HCT116 (cell line): Measurements from ENCODE around the gene CSNK1G2. TPM values are rescaled to one million over a fixed set of nuclear protein-coding genes. Genes with fewer than 3 reads are reported as not detected.

Experiments used
- ATAC-seq: fragments of 200-7000 bp; cut with Tn5 transposase; 2 replicates; pipeline ENCODE4 v1.9.1; 2020; ENCODE audit warnings: mild to moderate bottlenecking, moderate library complexity
- BruUV-seq: library from RNA; stranded (reverse); fragments of 400-500 nt; replicated peaks from 2 replicates; lab custom pipeline; 2021; lab: Mats Ljungman, UMichigan
- CTCF ChIA-PET: fragments of 300-600 bp; sonication (Branson Sonifier 250); formaldehyde crosslinking; loops from one replicate; lab custom pipeline; 2021; ENCODE audit warnings: antibody characterized with exemption; lab: Charles Lee
- POLR2A ChIA-PET: fragments of 300-600, 350-600 bp; sonication (Branson Sonifier 250); formaldehyde crosslinking; loops from one replicate; lab custom pipeline; 2021; ENCODE audit warnings: antibody characterized with exemption; lab: Charles Lee
- RAD21 ChIA-PET, 2 experiments: fragments of 300-600 bp; sonication (Branson Sonifier 250); formaldehyde crosslinking; loops; one replicate each; lab custom pipeline; 2023; ENCODE audit warnings: low total read pairs in 2 of 2; ENCODE audit not compliant: uncharacterized antibody in 2 of 2, unreplicated experiment in 2 of 2, low non-redundant PET in 1 of 2; lab: Charles Lee
- DNase-seq: peaks from one replicate; pipeline ENCODE4 v3.0.0-alpha.2; 2010; ENCODE audit warnings: low read depth, low spot score
- H2AFZ ChIP-seq: fragments of 200-600 bp; shearing (Covaris generic), sonication (generic); 2 replicates; pipeline ENCODE4 v1.6.1; 2017; ENCODE audit warnings: low read depth, mixed run types, mixed read lengths, antibody characterized with exemption, low read length; ENCODE audit not compliant: poor library complexity, severe bottlenecking
- H3K27ac ChIP-seq: 2 replicates; pipeline ENCODE4 v1.5.1; 2012; ENCODE audit warnings: low read depth, low read length
- H3K27me3 ChIP-seq: fragments of 200-600 bp; sonication (generic); 2 replicates; pipeline ENCODE4 v1.6.1; 2016; ENCODE audit warnings: mixed run types, low read length, mixed read lengths; ENCODE audit not compliant: insufficient read depth
- H3K36me3 ChIP-seq, 2 experiments: fragments of 200-500 bp in 1 of 2; fragments of 200-600 bp in 1 of 2; sonication (Bioruptor generic) in 1 of 2; sonication (generic) in 1 of 2; 2 replicates each; pipeline versions ENCODE4 v1.5.1 to v1.6.1; 2014 to 2016; ENCODE audit warnings: low read length in 2 of 2, inconsistent platforms in 1 of 2, mixed read lengths in 1 of 2, mixed run types in 1 of 2; ENCODE audit not compliant: insufficient read depth in 2 of 2, control insufficient read depth in 1 of 2
- H3K4me1 ChIP-seq, 2 experiments: fragments of 200-600 bp in 1 of 2; sonication (generic) in 1 of 2; 2 replicates each; pipeline versions ENCODE4 v1.5.1 to v1.6.1; 2012 to 2017; ENCODE audit warnings: low read length in 2 of 2, inconsistent platforms in 1 of 2, mild to moderate bottlenecking in 1 of 2, mixed read lengths in 1 of 2, mixed run types in 1 of 2, moderate library complexity in 1 of 2; ENCODE audit not compliant: insufficient read depth in 2 of 2, control insufficient read depth in 1 of 2
- H3K4me2 ChIP-seq: fragments of 200-600 bp; sonication (generic); 2 replicates; pipeline ENCODE4 v1.6.1; 2017; ENCODE audit warnings: mixed run types, low read length, mixed read lengths
- H3K4me3 ChIP-seq, 2 experiments: fragments of 200-600 bp in 1 of 2; sonication (generic) in 1 of 2; replicated peaks in 1 of 2; 2 replicates each; pipeline ENCODE4 v1.5.1; 2011 to 2016; ENCODE audit warnings: low read length in 2 of 2, control low read depth in 1 of 2, low read depth in 1 of 2, mild to moderate bottlenecking in 1 of 2, mixed read lengths in 1 of 2, mixed run types in 1 of 2
- H3K79me2 ChIP-seq: fragments of 200-600 bp; sonication (generic); 2 replicates; pipeline ENCODE4 v1.6.1; 2017; ENCODE audit warnings: mild to moderate bottlenecking, mixed run types, low read length, moderate library complexity, mixed read lengths; ENCODE audit not compliant: insufficient read depth
- H3K9ac ChIP-seq: fragments of 200-600 bp; sonication (generic); 2 replicates; pipeline ENCODE4 v1.6.1; 2016; ENCODE audit warnings: low read length, mixed read lengths
- H3K9me2 ChIP-seq: fragments of 200-600 bp; sonication (generic), shearing (Covaris generic); 2 replicates; pipeline ENCODE4 v1.6.1; 2017; ENCODE audit warnings: mixed run types, mild to moderate bottlenecking, moderate library complexity; ENCODE audit not compliant: insufficient read depth
- H3K9me3 ChIP-seq, 2 experiments: fragments of 200-500 bp in 1 of 2; fragments of 200-600 bp in 1 of 2; sonication (Bioruptor generic) in 1 of 2; sonication (generic) in 1 of 2; 2 replicates each; pipeline ENCODE4 v1.6.1; 2014 to 2017; ENCODE audit warnings: low read length in 2 of 2, mixed read lengths in 2 of 2, inconsistent platforms in 1 of 2, low read depth in 1 of 2, mild to moderate bottlenecking in 1 of 2, mixed run types in 1 of 2, moderate library complexity in 1 of 2; ENCODE audit not compliant: control insufficient read depth in 1 of 2, insufficient read depth in 1 of 2
- H4K20me1 ChIP-seq: fragments of 200-600 bp; sonication (generic), shearing (Covaris generic); 2 replicates; pipeline ENCODE4 v1.6.1; 2017; ENCODE audit warnings: mixed run types, mild to moderate bottlenecking, moderate library complexity; ENCODE audit not compliant: insufficient read depth
- ATF3 ChIP-seq: IDR thresholded peaks from 2 replicates; pipeline ENCODE4 v1.6.1; 2012
- CEBPB ChIP-seq: IDR thresholded peaks from 2 replicates; pipeline ENCODE4 v1.6.1; 2012; ENCODE audit warnings: low read depth
- CTCF ChIP-seq, 3 experiments: fragments of 200-600 bp in 1 of 3; sonication (generic) in 1 of 3; IDR thresholded peaks in 2 of 3; conservative IDR thresholded peaks in 1 of 3; 2 replicates each; pipeline ENCODE4 v1.5.1; 2012 to 2017; ENCODE audit warnings: low read depth in 2 of 3, low read length in 2 of 3, antibody characterized with exemption in 1 of 3, borderline replicate concordance in 1 of 3, control low read depth in 1 of 3, mild to moderate bottlenecking in 1 of 3, mixed read lengths in 1 of 3, mixed run types in 1 of 3, moderate library complexity in 1 of 3; ENCODE audit not compliant: insufficient read depth in 1 of 3
- EGR1 ChIP-seq: IDR thresholded peaks from 2 replicates; pipeline ENCODE4 v1.6.1; 2012; ENCODE audit warnings: low read depth
- EZH2 ChIP-seq: fragments of 200-600 bp; sonication (generic); IDR thresholded peaks from 2 replicates; pipeline ENCODE4 v1.6.1; 2017; ENCODE audit warnings: antibody characterized with exemption, mixed run types
- EZH2phosphoT487 ChIP-seq: fragments of 200-600 bp; IDR thresholded peaks from 2 replicates; pipeline ENCODE4 v1.6.1; 2018; ENCODE audit warnings: antibody characterized with exemption, borderline replicate concordance
- FOSL1 ChIP-seq: IDR thresholded peaks from 2 replicates; pipeline ENCODE4 v1.6.1; 2012; ENCODE audit warnings: low read depth
- JUND ChIP-seq: IDR thresholded peaks from 2 replicates; pipeline ENCODE4 v1.6.1; 2012
- MAX ChIP-seq: IDR thresholded peaks from 2 replicates; pipeline ENCODE4 v1.6.1; 2012
- POLR2A ChIP-seq: IDR thresholded peaks from 2 replicates; pipeline ENCODE4 v1.7.0; 2011; ENCODE audit warnings: borderline replicate concordance; ENCODE audit not compliant: insufficient read depth, insufficient read length; ENCODE audit errors: extremely low read depth
- RAD21 ChIP-seq: IDR thresholded peaks from 2 replicates; pipeline ENCODE4 v1.6.1; 2012; ENCODE audit warnings: low read depth, mild to moderate bottlenecking
- REST ChIP-seq: IDR thresholded peaks from 2 replicates; pipeline ENCODE4 v1.6.1; 2012; ENCODE audit warnings: low read depth
- SIN3A ChIP-seq: IDR thresholded peaks from 2 replicates; pipeline ENCODE4 v1.6.1; 2012; ENCODE audit warnings: low read depth
- SP1 ChIP-seq: IDR thresholded peaks from 2 replicates; pipeline ENCODE4 v1.6.1; 2012; ENCODE audit warnings: low read depth
- YY1 ChIP-seq: IDR thresholded peaks from 2 replicates; pipeline ENCODE4 v1.6.1; 2011; ENCODE audit warnings: low read length, low read depth, moderate library complexity, mild to moderate bottlenecking; ENCODE audit not compliant: insufficient replicate concordance; ENCODE audit errors: extremely low read depth
- ZBTB33 ChIP-seq: IDR thresholded peaks from 2 replicates; pipeline ENCODE4 v1.6.1; 2011; ENCODE audit warnings: mild to moderate bottlenecking, low read length, moderate library complexity; ENCODE audit not compliant: insufficient replicate concordance; ENCODE audit errors: extremely low read depth
- ZFX ChIP-seq: fragments of 450-650 bp; IDR thresholded peaks from 2 replicates; pipeline ENCODE4 v1.6.1; 2017
- ZNF274 ChIP-seq: fragments of 200-500 bp; sonication (Bioruptor generic); IDR thresholded peaks from 2 replicates; pipeline ENCODE4 v1.6.1; 2014; ENCODE audit warnings: mild to moderate bottlenecking, low read depth, low read length, inconsistent platforms
- intact Hi-C: fragments of 100-400 bp; cut with micrococcal nuclease; formaldehyde crosslinking; loops from 2 replicates; pipeline ENCODE4 v1.10.0; 2022
- total RNA-seq: library from RNA; stranded (reverse); gene quantifications from one replicate; pipeline ENCODE4 v1.2.1, GENCODE V29; 2021; ENCODE audit not compliant: unreplicated experiment

The CSNK1G2 gene
- total RNA-seq, 1 experiment from 2014 or later, result 97.9 TPM

GRCh38 chr19:1949304-1950101, 8.5 kb downstream of the CSNK1G2 start:
- no peak for DNase-seq
- H3K9ac ChIP-seq, result no peak overlapping the region
- intact Hi-C loops, result no loop called here
- BruUV-seq, result no TSS peak
- no peak for ATAC-seq
- no peak overlapping the region for H2AFZ ChIP-seq
- peaks cover 3 to 27% of the 10 kb centered on the region in 2 experiments; a peak in 3 of 4 replicates for H3K4me1 ChIP-seq
- TF ChIP-seq POLR2A (no peak), SP1 (no peak), EZH2 (no peak), ZBTB33 (no peak), ZNF274 (no peak), JUND (no peak), MAX (no peak), CEBPB (no peak), YY1 (no peak), CTCF (IDR thresholded peaks at IDR 0.05 in 2 of 3, conservative IDR thresholded peaks at IDR 0.05 in 1 of 3; ENCODE audit: borderline replicate concordance in 1 of 3, insufficient read depth in 1 of 3, low read depth in 2 of 3, low read length in 2 of 3) (no peak), ZFX (no peak), RAD21 (no peak), EGR1 (no peak), EZH2phosphoT487 (no peak), FOSL1 (no peak), REST (no peak), ATF3 (no peak), SIN3A (no peak)
- CTCF ChIA-PET, result no interaction called here
- H3K79me2 ChIP-seq, result peaks cover 92% of the 10 kb centered on the region
- POLR2A ChIA-PET, result no interaction called here
- H3K4me3 ChIP-seq, result no peak overlapping the region
- no peak overlapping the region for H3K4me2 ChIP-seq
- H3K27me3 ChIP-seq, result no peaks in the 10 kb centered on the region
- H3K27ac ChIP-seq, result no peak overlapping the region
- H3K36me3 ChIP-seq, result peaks cover 0 to 6% of the 10 kb centered on the region in 2 experiments; a peak in 1 of 4 replicates
- H4K20me1 ChIP-seq, result no peaks in the 10 kb centered on the region
- RAD21 ChIA-PET, result interaction anchor here in 1 of 2 experiments (0.7 kb wide), 1 partner anchor 93 kb away, joined by 3 read pairs; no protein-coding TSS in a partner anchor
- no peaks in the 10 kb centered on the region for H3K9me3 ChIP-seq
- no peaks in the 10 kb centered on the region for H3K9me2 ChIP-seq
